Kidney glomerular epithelial cell (primary cell): Measurements from ENCODE around the gene TFE3.

Experiments
- DNase-seq: peaks from one replicate; lab custom pipeline; 2025; lab: John Stamatoyannopoulos, UW

The TFE3 gene

GRCh38 chrX:49060914-49061313 is 17.8 kb upstream of the TFE3 start:
- DNase-seq, result no peak

GRCh38 chrX:49059681-49060085 is 16.5 kb upstream of the TFE3 start:
- DNase-seq, result no peak

- no peak for DNase-seq
Measured at GRCh38 chrX:49059201-49059600, 16.0 kb upstream of the TFE3 start.

- no peak for DNase-seq
Measured at GRCh38 chrX:49058794-49059193, 15.6 kb upstream of the TFE3 start, which contains the start of gene CCDC120. TSS of gene CCDC120 (plus strand) at chrX:49058999. CDS start at chrX:49062042, 3,043 bp downstream.

- DNase-seq, result no peak
Measured at GRCh38 chrX:49054073-49054762, 11.1 kb upstream of the TFE3 start.

- no peak for DNase-seq
Measured at GRCh38 chrX:49053223-49054072, 10.3 kb upstream of the TFE3 start.

GRCh38 chrX:49043987-49044281 is 777 bp upstream of the TFE3 start:
- no peak for DNase-seq

GRCh38 chrX:49042581-49043219 is 457 bp downstream of the TFE3 start:
- no peak for DNase-seq

GRCh38 chrX:49041744-49042580 is 1.2 kb downstream of the TFE3 start:
- peak; percentile 35 for DNase-seq

GRCh38 chrX:49040376-49040955 is 2.7 kb downstream of the TFE3 start:
- DNase-seq, result peak; percentile 5

GRCh38 chrX:49039598-49040375 is 3.4 kb downstream of the TFE3 start:
- DNase-seq, result peak; percentile 83

- no peak for DNase-seq
Measured at GRCh38 chrX:49037883-49038475, 5.2 kb downstream of the TFE3 start.

- no peak for DNase-seq
Measured at GRCh38 chrX:49030283-49030682, 12.9 kb downstream of the TFE3 start.

- no peak for DNase-seq
Measured at GRCh38 chrX:49029876-49030275, 13.3 kb downstream of the TFE3 start.

- no peak for DNase-seq
Measured at GRCh38 chrX:49019599-49020249, 23.4 kb downstream of the TFE3 start.

- no peak for DNase-seq
Measured at GRCh38 chrX:49019050-49019449, 24.1 kb downstream of the TFE3 start.

- no peak for DNase-seq
Measured at GRCh38 chrX:49003696-49004095, 39.5 kb downstream of the TFE3 start.

- DNase-seq, result peak; percentile 84
Measured at GRCh38 chrX:49002091-49002935, 40.8 kb downstream of the TFE3 start, which contains the start of gene GRIPAP1. TSS of gene GRIPAP1 (minus strand) at chrX:49002264. CDS start at chrX:49002229, 35 bp downstream.
